GM12801 (cell line): ENCODE data around the gene OVAAL.

Experiments
- TF ChIP-seq, protein P1 (sequence below): IDR thresholded peaks from one replicate; pipeline ENCODE4 v1.5.1; 2011; ENCODE audit warnings: control low read depth; ENCODE audit not compliant: insufficient read length; ENCODE audit errors: extremely low read depth

Gene OVAAL

DNA sequence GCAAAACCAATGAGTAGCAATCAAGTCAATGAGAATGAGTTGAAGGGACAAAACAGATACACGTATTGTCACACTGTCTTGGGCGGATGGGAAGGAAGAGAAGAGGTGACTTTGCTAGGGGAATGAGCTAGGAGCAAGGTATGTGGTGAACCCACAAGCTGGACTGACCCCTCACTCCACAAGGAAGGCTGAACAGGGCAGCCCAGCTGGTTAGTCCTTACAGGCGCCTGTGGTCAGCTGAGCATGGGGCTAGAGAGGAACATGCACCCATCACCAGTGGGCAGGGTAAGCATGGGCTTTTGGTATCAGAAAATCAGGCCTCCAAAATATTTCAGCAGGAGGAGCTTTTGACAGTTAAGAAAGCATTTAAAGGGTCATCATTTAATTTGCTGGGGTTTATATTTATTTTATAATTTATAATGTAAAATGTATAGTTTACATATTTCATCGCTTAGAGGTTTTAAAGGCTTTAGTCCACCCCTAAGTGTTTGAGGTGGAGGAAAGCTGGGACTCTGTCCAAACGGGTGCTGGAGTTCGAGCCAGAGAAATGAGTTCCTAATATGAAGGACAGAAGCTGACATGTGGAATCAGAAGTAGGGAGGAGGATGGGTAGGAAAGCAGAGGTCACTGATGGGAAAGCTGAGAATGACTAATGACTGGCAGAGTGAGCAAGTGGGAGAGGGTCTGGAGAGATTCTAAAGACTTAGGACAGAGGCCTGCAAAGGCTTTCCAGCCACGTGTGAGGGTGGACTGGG lies 34.4 kb upstream of the OVAAL start:
- TF ChIP-seq, protein P1, sequence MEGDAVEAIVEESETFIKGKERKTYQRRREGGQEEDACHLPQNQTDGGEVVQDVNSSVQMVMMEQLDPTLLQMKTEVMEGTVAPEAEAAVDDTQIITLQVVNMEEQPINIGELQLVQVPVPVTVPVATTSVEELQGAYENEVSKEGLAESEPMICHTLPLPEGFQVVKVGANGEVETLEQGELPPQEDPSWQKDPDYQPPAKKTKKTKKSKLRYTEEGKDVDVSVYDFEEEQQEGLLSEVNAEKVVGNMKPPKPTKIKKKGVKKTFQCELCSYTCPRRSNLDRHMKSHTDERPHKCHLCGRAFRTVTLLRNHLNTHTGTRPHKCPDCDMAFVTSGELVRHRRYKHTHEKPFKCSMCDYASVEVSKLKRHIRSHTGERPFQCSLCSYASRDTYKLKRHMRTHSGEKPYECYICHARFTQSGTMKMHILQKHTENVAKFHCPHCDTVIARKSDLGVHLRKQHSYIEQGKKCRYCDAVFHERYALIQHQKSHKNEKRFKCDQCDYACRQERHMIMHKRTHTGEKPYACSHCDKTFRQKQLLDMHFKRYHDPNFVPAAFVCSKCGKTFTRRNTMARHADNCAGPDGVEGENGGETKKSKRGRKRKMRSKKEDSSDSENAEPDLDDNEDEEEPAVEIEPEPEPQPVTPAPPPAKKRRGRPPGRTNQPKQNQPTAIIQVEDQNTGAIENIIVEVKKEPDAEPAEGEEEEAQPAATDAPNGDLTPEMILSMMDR: no peak

DNA sequence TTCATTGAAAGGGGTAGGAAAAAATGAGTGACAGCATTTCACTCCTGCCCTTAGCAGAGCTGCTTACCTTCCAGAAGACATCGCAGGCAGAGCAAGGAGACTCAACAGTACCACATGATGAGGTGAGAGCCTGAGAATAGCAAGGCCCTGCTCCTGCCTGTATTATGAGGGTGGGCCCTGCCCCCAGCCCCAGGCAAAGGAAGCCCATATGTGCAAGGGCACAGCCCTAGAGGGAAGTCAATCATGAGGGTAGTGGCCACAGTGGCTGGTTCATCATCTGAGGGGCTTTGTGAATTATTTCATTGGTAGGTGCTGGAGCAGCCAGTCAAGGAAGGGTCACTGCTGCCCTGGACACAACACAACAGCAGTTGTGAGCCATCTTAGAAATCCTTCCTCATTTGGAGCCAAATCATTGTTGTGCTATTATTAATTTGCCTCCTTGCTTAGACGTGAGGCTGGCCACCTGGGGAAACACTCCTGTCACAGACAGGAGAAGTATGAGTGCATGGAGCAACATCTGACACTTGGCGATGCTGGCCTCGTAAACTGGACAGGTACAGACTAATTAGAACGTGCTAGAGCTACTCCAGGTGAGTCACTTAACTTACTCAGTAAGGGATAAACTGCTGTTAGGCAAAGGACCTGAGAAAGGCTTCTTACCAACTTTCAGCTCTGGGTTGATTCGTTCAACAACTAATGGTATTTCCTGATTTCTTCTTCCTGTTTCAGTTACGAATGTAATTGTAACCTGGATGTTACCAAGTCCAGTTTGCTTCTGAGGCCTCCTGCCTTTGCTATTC lies 33.6 kb upstream of the OVAAL start:
- TF ChIP-seq, protein P1: no peak

DNA sequence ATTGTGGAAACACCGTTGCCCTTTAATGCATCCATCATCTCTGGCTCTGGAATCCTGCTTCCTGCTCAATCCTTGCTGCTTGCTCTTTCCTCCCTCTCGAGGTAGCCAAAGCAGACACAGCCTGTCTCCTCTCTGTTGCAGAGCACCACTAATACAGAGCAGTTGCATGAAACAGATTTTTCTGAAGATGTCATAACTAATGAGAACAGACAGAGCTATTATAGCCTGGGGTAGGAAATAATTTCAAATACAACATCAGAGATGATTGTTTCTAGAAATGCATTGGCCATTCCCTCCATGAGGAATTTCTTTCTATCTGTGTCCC lies 33.1 kb upstream of the OVAAL start:
- TF ChIP-seq, protein P1: no peak

DNA sequence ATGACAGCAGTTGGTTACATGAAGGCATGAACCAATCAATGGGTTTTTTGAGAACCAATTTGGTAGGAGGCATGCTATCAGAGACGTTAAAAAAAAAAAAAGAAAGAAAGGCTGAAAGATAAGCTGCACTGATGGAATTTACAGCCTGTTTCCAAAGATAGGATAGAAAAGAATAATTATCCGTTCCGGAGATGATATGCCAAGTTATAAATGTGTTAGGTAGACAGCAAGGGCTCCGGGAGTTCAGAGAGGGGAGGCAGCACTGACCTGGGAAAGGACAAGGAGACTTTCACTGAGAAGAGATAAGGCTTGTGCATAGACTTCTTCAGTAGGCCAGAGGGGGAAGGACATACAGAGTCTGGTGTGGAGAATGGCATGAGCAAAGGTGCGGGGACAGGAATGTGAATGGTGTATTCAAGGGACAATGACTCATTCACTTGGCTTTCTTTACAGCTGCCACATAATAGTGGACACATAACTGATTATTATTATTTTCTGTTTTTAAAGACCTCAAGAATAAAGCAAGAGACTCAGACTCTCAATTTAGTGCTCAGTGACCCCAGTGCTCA lies 31.6 kb upstream of the OVAAL start:
- TF ChIP-seq, protein P1: no peak

DNA sequence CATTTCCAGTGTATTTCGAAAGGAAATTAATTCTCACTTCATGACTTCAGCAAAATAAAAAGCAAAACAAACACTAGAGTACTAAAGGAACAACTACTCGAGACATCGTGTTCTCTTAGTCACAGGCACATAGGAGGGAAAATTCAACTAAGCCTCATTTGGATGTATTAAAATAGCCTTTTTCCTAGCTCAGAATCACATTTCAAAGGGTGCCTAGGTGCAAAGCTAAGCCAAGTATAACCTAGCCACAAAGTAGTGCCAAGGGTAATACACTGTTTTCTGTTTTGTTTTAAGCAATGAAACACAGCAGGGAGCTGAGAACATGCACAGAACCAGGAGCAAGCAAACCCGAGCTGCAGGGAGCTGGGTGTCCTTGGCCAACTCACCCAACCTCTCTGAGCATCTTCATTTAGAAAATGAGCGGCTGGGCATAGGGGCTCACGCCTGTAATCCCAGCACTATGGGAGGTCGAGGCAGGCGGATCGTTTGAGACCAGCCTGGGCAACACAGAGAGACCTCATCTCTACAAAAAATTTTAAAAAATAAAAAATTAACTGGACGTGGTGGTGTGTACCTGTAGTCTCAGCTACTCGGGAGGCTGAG lies 29.8 kb upstream of the OVAAL start:
- TF ChIP-seq, protein P1: no peak

DNA sequence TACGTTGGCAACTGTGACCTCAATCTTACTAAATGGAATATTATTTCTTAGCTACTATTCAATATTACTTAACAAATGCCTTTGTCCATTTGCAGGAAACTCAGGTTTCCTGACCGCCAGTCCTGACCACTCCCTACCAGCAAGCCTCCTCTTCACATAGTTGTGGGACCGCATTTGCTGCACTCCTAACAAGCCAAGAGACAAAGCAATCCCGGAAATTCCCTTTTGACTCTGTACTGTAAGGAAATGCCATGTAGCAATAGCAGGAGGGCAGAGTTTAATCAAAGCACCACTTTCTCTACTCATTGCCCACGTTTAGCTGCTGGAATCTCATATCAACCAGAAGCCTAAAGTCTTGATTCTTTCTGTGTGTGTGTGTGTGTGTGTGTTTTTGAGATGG lies 28.3 kb upstream of the OVAAL start:
- TF ChIP-seq, protein P1: no peak

DNA sequence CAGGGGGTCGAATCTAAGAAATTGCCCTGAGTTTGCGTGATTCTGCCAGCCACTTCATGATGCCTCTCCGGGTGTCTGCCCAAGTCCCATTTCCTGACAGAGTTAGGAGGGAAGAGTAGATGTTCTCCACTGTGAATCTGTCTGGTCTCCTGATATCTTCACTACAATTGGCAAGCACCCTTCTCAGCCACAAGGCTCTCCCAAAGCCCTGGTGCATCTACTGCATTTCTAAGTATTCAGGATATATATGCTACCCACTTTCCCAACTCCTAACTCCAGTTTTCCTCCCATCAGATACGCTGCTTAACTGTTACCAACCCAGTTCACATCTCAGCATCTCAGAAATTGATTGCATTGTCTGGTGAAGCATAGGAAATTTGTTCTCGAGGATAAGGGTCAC lies 25.9 kb upstream of the OVAAL start:
- TF ChIP-seq, protein P1: no peak
